ENCODE results near the gene HCN2. TPM values are rescaled to one million over a fixed set of nuclear protein-coding genes. Genes with fewer than 3 reads are reported as not detected.
A peak's percentile ranks its signal among the peaks of the same experiment; 100 is the strongest.

HCN2 gene
- total RNA-seq, 1 experiment from 2014 or later: 1.5 TPM

DNA sequence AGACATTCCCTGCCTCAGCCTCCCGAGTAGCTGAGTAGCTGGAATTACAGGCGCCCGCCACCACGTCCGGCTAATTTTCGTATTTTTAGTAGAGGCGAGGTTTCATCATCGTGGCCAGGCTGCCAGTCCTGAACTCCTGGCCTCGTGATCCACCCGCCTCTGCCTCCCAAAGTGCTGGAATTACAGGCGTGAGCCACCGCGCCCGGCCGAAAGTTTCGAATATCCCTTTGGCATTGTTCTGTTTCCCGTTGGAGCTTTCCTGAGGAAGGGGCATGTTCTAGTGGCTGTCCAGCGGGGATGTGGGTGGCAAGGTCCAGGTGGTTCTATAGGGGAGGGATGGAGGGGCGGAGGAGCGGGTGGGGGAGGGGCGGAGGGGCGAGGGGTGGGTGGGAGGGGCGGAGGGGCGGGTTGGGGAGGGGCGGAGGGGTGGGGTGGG is 19.4 kb upstream of the HCN2 start:
- Histone ChIP-seq H3K4me2 (no peak overlapping the region), H3F3A (ENCODE audit: insufficient read depth, low read depth) (peaks cover 40% of the 10 kb centered on the region), H2AFZ (no peak overlapping the region), H3K9me3 (ENCODE audit: insufficient read depth, low read depth) (no peaks in the 10 kb centered on the region), H3K27ac (no peak overlapping the region), H3K4me1 (replicated peaks; ENCODE audit: insufficient read depth) (peaks cover 15% of the 10 kb centered on the region), H3K36me3 (ENCODE audit: low read depth) (no peaks in the 10 kb centered on the region), H3K9me2 (ENCODE audit: insufficient read depth) (no peaks in the 10 kb centered on the region), H3K27me3 (ENCODE audit: insufficient read depth, low read depth) (no peaks in the 10 kb centered on the region), H3K79me2 (ENCODE audit: low read depth) (peaks cover 29% of the 10 kb centered on the region), H3K4me3 (no peak overlapping the region), H4K20me1 (ENCODE audit: insufficient read depth) (peaks cover 14% of the 10 kb centered on the region)
- TF ChIP-seq EZH2 (IDR thresholded peaks at IDR 0.05; ENCODE audit: low read depth): no peak
- TF ChIP-seq, protein P1, sequence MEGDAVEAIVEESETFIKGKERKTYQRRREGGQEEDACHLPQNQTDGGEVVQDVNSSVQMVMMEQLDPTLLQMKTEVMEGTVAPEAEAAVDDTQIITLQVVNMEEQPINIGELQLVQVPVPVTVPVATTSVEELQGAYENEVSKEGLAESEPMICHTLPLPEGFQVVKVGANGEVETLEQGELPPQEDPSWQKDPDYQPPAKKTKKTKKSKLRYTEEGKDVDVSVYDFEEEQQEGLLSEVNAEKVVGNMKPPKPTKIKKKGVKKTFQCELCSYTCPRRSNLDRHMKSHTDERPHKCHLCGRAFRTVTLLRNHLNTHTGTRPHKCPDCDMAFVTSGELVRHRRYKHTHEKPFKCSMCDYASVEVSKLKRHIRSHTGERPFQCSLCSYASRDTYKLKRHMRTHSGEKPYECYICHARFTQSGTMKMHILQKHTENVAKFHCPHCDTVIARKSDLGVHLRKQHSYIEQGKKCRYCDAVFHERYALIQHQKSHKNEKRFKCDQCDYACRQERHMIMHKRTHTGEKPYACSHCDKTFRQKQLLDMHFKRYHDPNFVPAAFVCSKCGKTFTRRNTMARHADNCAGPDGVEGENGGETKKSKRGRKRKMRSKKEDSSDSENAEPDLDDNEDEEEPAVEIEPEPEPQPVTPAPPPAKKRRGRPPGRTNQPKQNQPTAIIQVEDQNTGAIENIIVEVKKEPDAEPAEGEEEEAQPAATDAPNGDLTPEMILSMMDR (conservative IDR thresholded peaks at IDR 0.05): no peak
- no TSS peak for BruUV-seq (replicated peaks)
- intact Hi-C loops (cut with micrococcal nuclease; ENCODE audit: unreplicated experiment): loop anchor here (10.0 kb wide), 1 partner anchor 355 kb away; the partner anchor contains the start of gene ARID3A
- POLR2A ChIA-PET (ENCODE audit: unreplicated experiment): no interaction called here
- DNase-seq: peak in 1 of 2 experiments; percentile 34
- CTCF ChIA-PET: no interaction called here

DNA sequence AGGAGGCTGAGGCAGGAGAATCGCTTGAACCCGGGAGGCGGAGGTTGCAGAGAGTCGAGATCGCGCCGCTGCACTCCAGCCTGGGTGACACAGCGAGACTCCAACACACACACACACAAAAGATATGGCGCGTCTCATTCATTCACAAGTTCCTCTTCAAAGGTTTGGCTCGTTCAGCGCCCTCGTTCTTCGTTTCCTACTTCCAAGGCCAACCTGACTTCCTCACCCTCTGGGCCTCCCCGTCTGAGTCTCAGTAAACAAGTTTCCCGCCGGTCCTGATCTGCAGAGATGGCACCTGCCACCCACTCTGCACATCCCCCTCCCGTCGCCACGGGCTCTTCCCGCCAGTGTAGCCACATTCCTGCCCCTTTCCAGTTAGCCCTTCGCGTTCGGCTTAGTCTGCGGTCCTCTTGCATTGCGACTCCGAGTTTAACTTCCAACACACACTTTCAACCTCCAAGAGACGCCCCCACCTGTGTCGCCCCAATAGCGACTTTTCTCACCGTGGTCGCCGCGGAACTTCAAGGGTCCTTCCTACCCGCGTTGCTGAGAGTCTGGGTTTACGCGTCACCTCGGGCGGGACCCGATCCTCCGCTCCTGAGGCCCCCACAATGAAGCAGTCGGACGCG is 18.6 kb upstream of the HCN2 start:
- Histone ChIP-seq H3K4me1 (replicated peaks; ENCODE audit: insufficient read depth) (peaks cover 21% of the 10 kb centered on the region), H3K27me3 (ENCODE audit: insufficient read depth, low read depth) (no peaks in the 10 kb centered on the region), H3K9me3 (ENCODE audit: insufficient read depth, low read depth) (no peaks in the 10 kb centered on the region), H3F3A (ENCODE audit: insufficient read depth, low read depth) (peaks cover 44% of the 10 kb centered on the region), H3K9me2 (ENCODE audit: insufficient read depth) (no peaks in the 10 kb centered on the region), H3K36me3 (ENCODE audit: low read depth) (no peaks in the 10 kb centered on the region), H3K4me2 (peak overlapping the region; percentile 81), H3K79me2 (ENCODE audit: low read depth) (peaks cover 35% of the 10 kb centered on the region), H3K27ac (peak overlapping the region; percentile 64), H2AFZ (peak overlapping the region; percentile 90), H3K4me3 (peak overlapping the region; percentile 55), H4K20me1 (ENCODE audit: insufficient read depth) (peaks cover 19% of the 10 kb centered on the region)
- ChIA-PET CTCF (no interaction called here), POLR2A (ENCODE audit: unreplicated experiment) (interaction anchor here (0.6 to 1.1 kb wide), 3 partner anchors 15 to 681 kb away, joined by 4 to 7 read pairs (median 5); no protein-coding TSS in a partner anchor)
- peak; percentile 59 to 71 for DNase-seq
- TF ChIP-seq, protein P1 (conservative IDR thresholded peaks at IDR 0.05): no peak
- no peak for TF ChIP-seq EZH2 (IDR thresholded peaks at IDR 0.05; ENCODE audit: low read depth)
- BruUV-seq (replicated peaks): TSS peak; percentile 74
- intact Hi-C loops (cut with micrococcal nuclease; ENCODE audit: unreplicated experiment): loop anchor here (10.0 kb wide), 1 partner anchor 354 kb away; the partner anchor contains the start of gene ARID3A

DNA sequence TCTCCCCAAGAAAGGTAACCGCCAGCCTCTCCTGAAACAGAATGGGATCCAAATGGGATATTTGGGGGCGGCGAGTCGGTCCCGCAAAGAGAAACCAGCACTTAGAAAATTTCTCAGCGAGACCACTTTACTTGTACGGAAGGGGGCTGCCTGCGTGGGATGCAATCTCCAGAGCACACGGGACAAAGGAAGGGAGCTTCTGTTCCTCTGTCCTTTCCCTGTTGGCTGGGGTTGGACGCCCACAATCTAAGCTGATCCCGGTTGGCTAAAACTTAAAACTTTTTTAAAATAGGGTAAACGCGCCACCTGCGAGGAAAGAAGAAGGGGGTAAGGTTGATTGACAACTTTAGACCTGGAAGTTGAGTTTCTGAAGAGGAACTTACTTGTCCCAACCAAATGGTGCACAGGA is 18.1 kb upstream of the HCN2 start:
- H3K4me3 ChIP-seq: peak overlapping the region; percentile 55
- peaks cover 40% of the 10 kb centered on the region for H3K79me2 ChIP-seq (ENCODE audit: low read depth)
- intact Hi-C loops (cut with micrococcal nuclease; ENCODE audit: unreplicated experiment): loop anchor here (10.0 kb wide), 1 partner anchor 353 kb away; the partner anchor contains the start of gene ARID3A
- TF ChIP-seq EZH2 (IDR thresholded peaks at IDR 0.05; ENCODE audit: low read depth): no peak
- TF ChIP-seq, protein P1 (conservative IDR thresholded peaks at IDR 0.05): no peak
- H3K9me3 ChIP-seq (ENCODE audit: insufficient read depth, low read depth): no peaks in the 10 kb centered on the region
- CTCF ChIA-PET: no interaction called here
- DNase-seq: peak; percentile 49 to 56
- H3F3A ChIP-seq (ENCODE audit: insufficient read depth, low read depth): peaks cover 48% of the 10 kb centered on the region
- peaks cover 25% of the 10 kb centered on the region for H4K20me1 ChIP-seq (ENCODE audit: insufficient read depth)
- peaks cover 25% of the 10 kb centered on the region for H3K4me1 ChIP-seq (replicated peaks; ENCODE audit: insufficient read depth)
- H3K4me2 ChIP-seq: peak overlapping the region; percentile 81
- H3K27ac ChIP-seq: peak overlapping the region; percentile 64
- no peaks in the 10 kb centered on the region for H3K36me3 ChIP-seq (ENCODE audit: low read depth)
- POLR2A ChIA-PET (ENCODE audit: unreplicated experiment): interaction anchor here (0.6 to 1.1 kb wide), 5 partner anchors 15 to 681 kb away, joined by 3 to 28 read pairs (median 5); no protein-coding TSS in a partner anchor
- no TSS peak for BruUV-seq (replicated peaks)
- peak overlapping the region; percentile 90 for H2AFZ ChIP-seq
- H3K27me3 ChIP-seq (ENCODE audit: insufficient read depth, low read depth): no peaks in the 10 kb centered on the region
- no peaks in the 10 kb centered on the region for H3K9me2 ChIP-seq (ENCODE audit: insufficient read depth)

Measured in PC-9 (cell line).